MG63 (cell line): ENCODE data around the gene ZNF518B. TPM values are rescaled to one million over a fixed set of nuclear protein-coding genes. Genes with fewer than 3 reads are reported as not detected.
"Not testable (repeated sequence)": the region's sequence is repeated elsewhere in the genome, so short reads cannot be mapped to it uniquely, and the experiment has no call there.

ENCODE experiments used
- DNase-seq: peaks from one replicate; pipeline ENCODE4 v3.0.0-alpha.2; 2020
- H3K27me3 ChIP-seq: fragments of 250-450 bp; sonication (Bioruptor Pico); 2 replicates; pipeline ENCODE4 v1.5.1; 2020; ENCODE audit warnings: mild to moderate bottlenecking, moderate library complexity
- H3K36me3 ChIP-seq: fragments of 250-450 bp; sonication (Bioruptor Pico); 2 replicates; pipeline ENCODE4 v1.5.1; 2020; ENCODE audit warnings: mild to moderate bottlenecking, moderate library complexity
- H3K4me3 ChIP-seq: fragments of 250-450 bp; sonication (Bioruptor Pico); 2 replicates; pipeline ENCODE4 v1.5.1; 2020; ENCODE audit warnings: mild to moderate bottlenecking, moderate library complexity
- H3K9me3 ChIP-seq: fragments of 250-450 bp; sonication (Bioruptor Pico); 2 replicates; pipeline ENCODE4 v1.5.1; 2020; ENCODE audit warnings: mild to moderate bottlenecking, moderate library complexity
- total RNA-seq: library from RNA; depleted of rRNA; stranded (reverse); fragments of >200 nt; shearing (Covaris generic); gene quantifications from 2 replicates; pipeline ENCODE4 v1.2.3, GENCODE V29; 2014; ENCODE audit warnings: low replicate concordance

The ZNF518B gene
- total RNA-seq, 1 experiment from 2014 or later = 10.9 TPM

DNA sequence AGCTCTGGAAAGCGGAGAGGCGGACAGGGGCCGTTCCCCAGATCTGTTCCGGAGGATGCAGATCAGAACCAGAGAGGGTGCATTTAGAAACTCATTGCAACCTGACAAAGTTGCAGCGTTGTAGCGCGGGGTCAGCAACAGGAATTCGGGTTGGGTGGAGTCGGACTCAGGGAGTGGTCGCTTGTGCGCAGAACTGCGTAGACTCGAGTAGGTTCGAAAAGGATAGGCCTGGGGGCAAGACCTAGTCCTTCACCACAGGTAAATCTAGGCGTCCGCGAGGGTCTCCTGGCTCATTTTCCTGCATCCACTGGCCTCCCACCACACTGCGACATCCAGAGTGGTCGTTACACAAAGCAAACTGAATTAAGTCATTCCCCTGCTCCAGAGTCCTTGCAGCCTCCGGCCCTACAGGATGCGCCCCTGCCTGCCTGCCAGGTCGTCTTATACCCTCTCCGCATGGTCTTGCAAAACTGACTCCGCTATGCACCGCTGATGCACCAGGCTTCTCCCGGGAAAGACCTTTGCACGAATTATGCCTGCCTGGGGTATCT lies 4.7 kb upstream of the ZNF518B start:
- Histone ChIP-seq H3K36me3 (no peaks in the 10 kb centered on the region), H3K4me3 (peak overlapping the region; percentile 37; the same call in 1 of the 2 replicates), H3K27me3 (no peaks in the 10 kb centered on the region), H3K9me3 (no peaks in the 10 kb centered on the region)
- no peak for DNase-seq

GRCh38 chr4:10461091-10461849 lies 4.0 kb upstream of the ZNF518B start:
- Histone ChIP-seq H3K36me3 (no peaks in the 10 kb centered on the region), H3K27me3 (no peaks in the 10 kb centered on the region), H3K4me3 (peak overlapping the region; percentile 37), H3K9me3 (no peaks in the 10 kb centered on the region)
- DNase-seq = peak; percentile 61

- Histone ChIP-seq H3K4me3 (no peak overlapping the region; the same call in 1 of the 2 replicates), H3K9me3 (no peaks in the 10 kb centered on the region), H3K27me3 (no peaks in the 10 kb centered on the region), H3K36me3 (no peaks in the 10 kb centered on the region)
- no peak for DNase-seq
Measured at GRCh38 chr4:10460313-10461047, 3.3 kb upstream of the ZNF518B start.

DNA sequence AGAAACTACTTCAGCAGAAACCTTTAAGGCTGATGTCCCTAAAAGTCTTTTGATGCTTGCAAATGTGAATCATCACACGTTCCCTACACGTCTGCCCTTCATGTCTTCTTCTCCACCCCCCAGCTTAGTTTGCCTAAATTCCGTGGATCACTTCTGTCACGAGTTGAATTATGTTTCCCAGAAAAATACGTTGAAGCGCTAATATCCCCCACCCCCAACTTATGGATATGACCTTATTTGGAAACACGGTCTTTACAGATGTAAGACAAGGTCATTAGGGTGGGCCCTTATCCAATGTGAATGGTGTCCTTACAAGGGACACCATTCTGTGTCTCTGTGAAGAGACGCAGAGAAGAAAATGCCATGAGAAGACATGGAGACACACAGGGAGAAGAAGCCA lies 2.1 kb upstream of the ZNF518B start:
- no peaks in the 10 kb centered on the region for H3K9me3 ChIP-seq

DNA sequence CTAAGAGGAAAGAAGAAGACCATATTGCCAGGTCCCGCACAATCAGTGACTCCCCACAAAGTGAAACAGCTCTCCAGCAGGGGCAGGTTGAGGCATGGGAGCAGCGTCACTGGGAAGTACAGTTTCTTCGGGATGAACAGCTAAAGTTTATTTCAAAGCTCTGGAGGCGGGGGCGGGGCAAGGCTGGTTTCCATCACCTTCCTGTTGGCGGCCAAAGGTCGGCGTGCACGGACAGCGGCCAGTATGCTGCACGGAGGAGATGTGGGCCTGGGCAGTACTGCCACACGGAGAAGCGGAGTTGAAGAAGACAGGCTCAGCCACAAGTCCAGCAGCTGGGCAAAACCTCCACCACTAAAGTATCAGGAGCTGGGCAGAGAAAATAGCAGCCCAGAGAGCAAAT lies 951 bp upstream of the ZNF518B start:
- no peak for DNase-seq
- no peaks in the 10 kb centered on the region for H3K9me3 ChIP-seq
- H3K36me3 ChIP-seq = peaks cover 15% of the 10 kb centered on the region
- no peak overlapping the region for H3K4me3 ChIP-seq
- H3K27me3 ChIP-seq = no peaks in the 10 kb centered on the region

More for the DNA sequence above, 2.1 kb upstream of the ZNF518B start:
- no peak for DNase-seq
- H3K4me3 ChIP-seq = no peak overlapping the region
- H3K36me3 ChIP-seq = peaks cover 4% of the 10 kb centered on the region; the same call in 1 of the 2 replicates
- H3K27me3 ChIP-seq = no peaks in the 10 kb centered on the region

DNA sequence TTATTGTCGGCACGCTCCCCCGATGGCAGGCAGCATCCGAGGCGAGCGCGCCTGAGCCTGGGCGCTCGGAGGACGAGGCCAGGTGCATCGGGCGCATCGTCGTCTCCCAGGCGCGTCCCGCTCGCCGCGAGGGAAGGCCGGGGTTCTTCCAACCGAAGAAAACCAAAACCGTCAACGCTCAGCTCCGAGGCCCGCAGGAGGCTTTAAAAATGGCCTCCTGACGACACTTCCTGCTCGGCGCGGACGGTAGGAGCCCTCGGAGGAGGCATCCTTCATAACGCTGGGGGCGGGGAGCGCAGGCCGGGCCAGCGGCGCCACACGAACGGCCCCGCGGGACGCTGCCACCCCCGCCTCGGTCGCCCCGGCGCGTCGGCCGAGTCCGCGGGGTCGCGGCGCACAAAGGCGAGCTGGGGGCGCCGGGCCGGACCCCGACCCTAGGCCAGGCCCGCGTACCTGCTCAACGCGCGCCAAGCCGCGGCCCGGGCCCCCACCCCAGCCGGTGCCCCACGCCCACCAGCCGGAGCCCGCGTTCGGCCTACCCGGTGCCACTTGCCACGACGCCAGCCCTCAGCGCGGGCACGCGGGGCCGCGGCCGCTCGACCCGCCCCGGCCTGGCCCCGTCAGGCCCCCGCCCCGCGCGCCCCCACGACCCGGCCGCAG lies 501 bp downstream of the ZNF518B start:
- H3K9me3 ChIP-seq = no peaks in the 10 kb centered on the region
- peaks cover 18% of the 10 kb centered on the region for H3K36me3 ChIP-seq
- H3K4me3 ChIP-seq = peak overlapping the region; percentile 66
- H3K27me3 ChIP-seq = no peaks in the 10 kb centered on the region
- DNase-seq = peak; percentile 57

- Histone ChIP-seq H3K9me3 (no peaks in the 10 kb centered on the region), H3K36me3 (peaks cover 18% of the 10 kb centered on the region), H3K27me3 (no peaks in the 10 kb centered on the region), H3K4me3 (peak overlapping the region; percentile 66)
- DNase-seq = no peak
Measured at GRCh38 chr4:10456260-10456594, 999 bp downstream of the ZNF518B start.

- Histone ChIP-seq H3K9me3 (no peaks in the 10 kb centered on the region), H3K4me3 (no peak overlapping the region), H3K27me3 (no peaks in the 10 kb centered on the region), H3K36me3 (peaks cover 18% of the 10 kb centered on the region)
- DNase-seq = no peak
Measured at GRCh38 chr4:10455133-10455532, 2.1 kb downstream of the ZNF518B start.

DNA sequence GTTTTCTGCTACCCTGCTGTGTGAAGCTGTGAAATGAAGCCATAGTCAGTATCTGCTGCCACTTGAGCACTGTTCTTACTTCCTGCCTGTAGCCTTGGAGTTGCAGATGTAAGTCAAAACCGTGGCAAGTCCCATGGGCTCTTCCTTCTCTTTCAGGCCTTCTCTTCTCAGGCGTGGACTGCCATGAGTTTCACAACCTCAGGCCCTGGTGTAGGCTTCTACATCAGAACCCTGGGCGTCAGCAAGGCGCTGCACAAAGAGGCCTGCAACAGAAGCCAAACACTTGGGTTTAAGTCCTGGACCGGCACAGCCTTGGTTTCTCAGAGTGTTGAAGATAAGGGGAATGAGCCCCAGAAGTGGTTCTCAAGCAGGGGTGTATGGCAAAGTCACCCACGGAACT lies 2.5 kb downstream of the ZNF518B start:
- Histone ChIP-seq H3K9me3 (no peaks in the 10 kb centered on the region), H3K36me3 (peaks cover 18% of the 10 kb centered on the region), H3K4me3 (no peak overlapping the region), H3K27me3 (no peaks in the 10 kb centered on the region)
- DNase-seq = no peak

DNA sequence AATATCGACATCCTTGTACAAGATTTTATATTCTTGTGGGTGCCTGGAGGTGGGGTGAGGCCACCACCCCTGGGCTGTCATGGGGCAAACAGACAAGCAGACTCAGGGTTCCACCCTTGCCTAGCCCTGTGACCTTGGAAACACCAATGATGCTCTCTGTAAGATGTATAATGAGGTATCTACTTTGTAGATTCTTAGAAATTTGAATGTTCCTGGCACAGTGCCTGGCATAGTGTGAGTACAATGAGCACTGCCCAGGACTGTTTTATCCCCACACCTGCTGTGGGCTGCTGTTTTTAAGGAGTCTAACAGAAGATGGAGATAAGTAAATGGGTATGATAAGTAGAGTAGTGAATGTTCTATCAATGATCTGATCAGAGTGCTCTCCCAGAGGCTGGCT lies 3.1 kb downstream of the ZNF518B start:
- H3K36me3 ChIP-seq = peaks cover 18% of the 10 kb centered on the region
- H3K4me3 ChIP-seq = no peak overlapping the region
- no peak for DNase-seq
- H3K27me3 ChIP-seq = no peaks in the 10 kb centered on the region
- H3K9me3 ChIP-seq = no peaks in the 10 kb centered on the region

GRCh38 chr4:10448991-10449390 lies 8.2 kb downstream of the ZNF518B start:
- Histone ChIP-seq H3K4me3 (no peak overlapping the region), H3K9me3 (no peaks in the 10 kb centered on the region), H3K36me3 (peaks cover 34% of the 10 kb centered on the region), H3K27me3 (no peaks in the 10 kb centered on the region)
- DNase-seq = no peak

DNA sequence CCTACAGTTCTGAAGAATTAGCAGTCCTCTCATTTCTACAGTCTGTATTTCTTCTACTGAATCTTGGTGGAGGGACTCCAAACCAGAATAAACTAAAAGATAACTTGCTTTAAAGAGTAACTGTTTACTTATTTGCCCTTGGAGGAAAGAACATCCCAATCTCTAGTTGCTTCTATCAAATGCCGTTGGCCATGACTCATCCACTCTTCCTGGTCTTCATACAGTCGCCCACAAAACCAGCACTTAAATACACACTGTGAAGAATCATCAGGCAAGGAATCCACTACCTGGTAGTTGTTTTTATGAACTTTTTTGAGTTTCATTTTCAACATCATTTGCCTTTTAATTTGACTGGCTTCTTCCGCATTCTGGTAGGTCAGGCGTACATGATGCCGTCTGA lies 14.2 kb downstream of the ZNF518B start:
- H3K36me3 ChIP-seq = peaks cover 26% of the 10 kb centered on the region
- no peak for DNase-seq
- H3K9me3 ChIP-seq = no peaks in the 10 kb centered on the region
- H3K27me3 ChIP-seq = no peaks in the 10 kb centered on the region
- H3K4me3 ChIP-seq = no peak overlapping the region

- Histone ChIP-seq H3K36me3 (peaks cover 26% of the 10 kb centered on the region), H3K9me3 (no peaks in the 10 kb centered on the region), H3K27me3 (no peaks in the 10 kb centered on the region), H3K4me3 (no peak overlapping the region)
- DNase-seq = no peak
Measured at GRCh38 chr4:10441512-10441911, 15.7 kb downstream of the ZNF518B start.

DNA sequence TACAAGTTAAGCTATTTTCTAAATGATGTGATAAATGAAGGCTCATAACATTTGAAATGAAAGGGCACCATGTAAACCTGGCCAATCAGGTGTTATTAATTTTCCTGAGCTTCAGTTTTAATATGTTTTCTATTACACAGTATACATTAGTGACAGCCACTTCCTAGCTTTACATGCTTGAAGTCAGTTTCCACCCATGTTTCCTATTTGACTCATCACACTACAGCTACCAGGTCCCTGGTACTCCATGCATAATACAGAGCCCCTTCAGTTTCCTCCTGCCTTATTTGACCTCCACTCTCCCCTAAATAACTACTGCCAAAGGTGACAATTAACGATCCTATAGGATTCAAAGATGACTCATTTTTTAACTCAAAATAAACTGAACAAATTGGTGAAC lies 18.3 kb downstream of the ZNF518B start:
- Histone ChIP-seq H3K36me3 (peaks cover 3% of the 10 kb centered on the region; the same call in 1 of the 2 replicates), H3K4me3 (no peak overlapping the region), H3K9me3 (no peaks in the 10 kb centered on the region), H3K27me3 (no peaks in the 10 kb centered on the region)
- DNase-seq = no peak

GRCh38 chr4:10437735-10438134 lies 19.5 kb downstream of the ZNF518B start:
- H3K27me3 ChIP-seq = no peaks in the 10 kb centered on the region

GRCh38 chr4:10427680-10428079 lies 29.5 kb downstream of the ZNF518B start:
- H3K27me3 ChIP-seq, H3K36me3 ChIP-seq, DNase-seq, H3K4me3 ChIP-seq, H3K9me3 ChIP-seq: not testable (repeated sequence)

More at GRCh38 chr4:10437735-10438134, 19.5 kb downstream of the ZNF518B start:
- Histone ChIP-seq H3K9me3 (no peaks in the 10 kb centered on the region), H3K36me3 (no peaks in the 10 kb centered on the region), H3K4me3 (no peak overlapping the region)
- DNase-seq = no peak
